ENCODE data around the gene PCDHGA11.
"Not testable (repeated sequence)": the region's sequence is repeated elsewhere in the genome, so short reads cannot be mapped to it uniquely, and the experiment has no call there.

PCDHGA11 gene

GRCh38 chr5:141399555-141400258, 21.1 kb upstream of the PCDHGA11 start:
- no peak for DNase-seq

DNA sequence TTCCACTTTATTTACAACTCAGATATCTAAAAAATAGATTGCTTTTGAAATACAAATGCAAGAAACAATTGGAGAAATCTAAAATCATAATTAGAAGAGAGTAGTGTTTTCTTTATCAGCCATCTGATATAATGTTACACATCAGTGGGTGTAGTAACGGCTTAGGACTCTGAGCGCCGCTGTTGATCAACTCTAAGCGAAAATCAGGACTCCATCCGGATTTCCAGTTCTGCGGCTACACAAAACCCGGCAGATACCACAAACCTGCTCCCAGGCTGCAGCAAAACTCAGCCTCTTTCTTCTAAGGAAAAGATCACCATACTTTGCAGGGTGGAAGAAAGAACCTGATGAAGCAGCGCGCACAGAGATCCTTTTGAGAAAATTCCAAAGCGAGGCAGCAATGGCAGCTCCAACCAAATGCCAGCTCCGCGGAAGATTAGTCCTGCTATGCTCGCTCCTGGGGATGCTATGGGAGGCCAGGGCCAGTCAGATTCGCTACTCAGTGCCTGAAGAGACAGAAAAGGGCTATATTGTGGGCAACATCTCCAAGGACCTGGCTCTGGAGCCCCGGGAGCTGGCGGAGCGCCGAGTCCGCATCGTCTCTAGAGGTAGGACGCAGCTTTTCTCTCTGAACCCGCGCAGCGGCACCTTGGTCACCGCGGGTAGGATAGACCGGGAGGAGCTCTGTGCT, 18.2 kb upstream of the PCDHGA11 start, which contains the start of gene PCDHGA9:
Gene PCDHGA9 (plus strand): TSS at position 226 of the 691 bp plus-strand sequence. CDS start 175 bp downstream, at position 401.
- no peak for DNase-seq

DNA sequence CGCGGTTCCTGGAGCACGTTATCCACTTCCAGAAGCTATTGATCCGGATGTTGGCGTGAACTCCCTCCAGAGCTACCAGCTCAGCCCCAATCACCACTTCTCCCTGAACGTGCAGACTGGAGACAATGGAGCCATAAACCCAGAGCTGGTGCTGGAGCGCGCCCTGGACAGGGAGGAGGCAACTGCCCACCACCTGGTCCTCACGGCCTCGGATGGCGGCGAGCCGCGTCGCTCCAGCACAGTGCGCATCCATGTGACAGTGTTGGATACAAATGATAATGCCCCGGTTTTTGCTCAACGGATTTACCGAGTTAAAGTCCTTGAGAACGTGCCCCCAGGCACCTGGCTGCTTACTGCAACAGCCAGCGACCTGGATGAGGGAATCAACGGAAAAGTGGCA, 17.5 kb upstream of the PCDHGA11 start:
- DNase-seq, result no peak

DNA sequence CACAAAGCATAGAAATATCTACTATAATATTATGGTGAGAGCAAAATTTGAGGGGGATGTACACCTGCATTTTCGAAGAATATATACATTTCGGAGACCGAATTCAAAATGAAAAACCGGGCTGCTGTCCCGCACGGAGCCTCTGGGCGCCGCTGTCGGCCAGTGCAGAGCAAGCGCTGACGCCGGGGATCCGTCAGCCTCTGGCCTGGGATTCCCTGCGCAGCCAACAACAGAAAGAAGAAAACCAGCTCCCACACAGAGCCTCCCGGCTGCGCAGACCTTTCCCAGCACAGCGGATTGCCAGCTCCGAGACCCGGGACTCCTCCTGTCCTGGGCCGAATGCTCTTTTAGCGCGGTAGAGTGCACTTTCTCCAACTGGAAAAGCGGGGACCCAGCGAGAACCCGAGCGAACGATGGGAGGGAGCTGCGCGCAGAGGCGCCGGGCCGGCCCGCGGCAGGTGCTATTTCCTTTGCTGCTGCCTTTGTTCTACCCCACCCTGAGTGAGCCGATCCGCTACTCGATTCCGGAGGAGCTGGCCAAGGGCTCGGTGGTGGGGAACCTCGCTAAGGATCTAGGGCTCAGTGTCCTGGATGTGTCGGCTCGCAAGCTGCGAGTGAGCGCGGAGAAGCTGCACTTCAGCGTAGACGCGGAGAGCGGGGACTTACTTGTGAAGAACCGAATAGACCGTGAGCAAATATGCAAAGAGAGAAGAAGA, 12.9 kb upstream of the PCDHGA11 start, which contains the start of gene PCDHGB6:
Gene PCDHGB6 (plus strand): TSS at position 232 of the 716 bp plus-strand sequence. CDS start 182 bp downstream, at position 414.
- not testable (repeated sequence) for DNase-seq

GRCh38 chr5:141409598-141410306, 11.1 kb upstream of the PCDHGA11 start:
- DNase-seq, result no peak

DNA sequence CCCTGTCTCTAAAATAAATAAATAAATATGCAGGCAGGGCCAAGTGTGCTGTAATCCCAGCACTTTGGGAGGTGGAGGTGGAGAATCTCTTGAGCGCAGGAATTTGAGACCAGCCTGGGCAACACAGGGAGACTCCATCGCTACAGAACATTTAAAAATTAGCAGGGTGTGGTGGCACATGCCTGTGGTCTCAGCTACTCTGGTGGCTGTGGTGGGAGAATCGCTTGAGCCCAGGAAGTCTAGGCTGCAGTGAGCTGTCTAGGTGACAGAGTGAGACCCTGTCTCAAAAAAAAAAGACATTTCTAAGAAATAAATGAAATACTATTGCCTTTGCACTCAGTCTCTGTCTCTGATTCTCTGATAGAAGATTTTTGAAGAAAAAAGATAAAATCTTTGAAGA, 9.3 kb upstream of the PCDHGA11 start:
- DNase-seq, result no peak

- DNase-seq, result no peak
Observed at GRCh38 chr5:141412854-141413539, 7.9 kb upstream of the PCDHGA11 start, which contains the start of gene PCDHGA10. Gene PCDHGA10, plus strand, starts transcription at chr5:141412987. Its CDS starts 189 bp downstream, at chr5:141413176.

- DNase-seq, result no peak
Observed at GRCh38 chr5:141413540-141414069, 7.2 kb upstream of the PCDHGA11 start.

- not testable (repeated sequence) for DNase-seq
Observed at GRCh38 chr5:141414548-141415274, 6.1 kb upstream of the PCDHGA11 start.

- not testable (repeated sequence) for DNase-seq
Observed at GRCh38 chr5:141415275-141415618, 5.6 kb upstream of the PCDHGA11 start.

- not testable (repeated sequence) for DNase-seq
Observed at GRCh38 chr5:141417494-141418172, 3.2 kb upstream of the PCDHGA11 start, which contains the start of gene PCDHGB7. Gene PCDHGB7, plus strand, starts transcription at chr5:141417677. Its CDS starts 183 bp downstream, at chr5:141417860.

- DNase-seq, result no peak
Observed at GRCh38 chr5:141419074-141419880, 1.6 kb upstream of the PCDHGA11 start.

GRCh38 chr5:141421489-141421855, 621 bp downstream of the PCDHGA11 start:
- no peak for DNase-seq

GRCh38 chr5:141422742-141423291, 2.0 kb downstream of the PCDHGA11 start:
- no peak for DNase-seq

GRCh38 chr5:141427783-141428426, 7.1 kb downstream of the PCDHGA11 start:
- DNase-seq, result no peak

GRCh38 chr5:141430332-141431113, 9.7 kb downstream of the PCDHGA11 start, which contains the start of gene PCDHGA12:
Gene PCDHGA12, plus strand, starts transcription at chr5:141430507. Its CDS starts 253 bp downstream, at chr5:141430760.
- DNase-seq, result no peak

- no peak for DNase-seq
Observed at GRCh38 chr5:141431286-141431685, 10.4 kb downstream of the PCDHGA11 start.

DNA sequence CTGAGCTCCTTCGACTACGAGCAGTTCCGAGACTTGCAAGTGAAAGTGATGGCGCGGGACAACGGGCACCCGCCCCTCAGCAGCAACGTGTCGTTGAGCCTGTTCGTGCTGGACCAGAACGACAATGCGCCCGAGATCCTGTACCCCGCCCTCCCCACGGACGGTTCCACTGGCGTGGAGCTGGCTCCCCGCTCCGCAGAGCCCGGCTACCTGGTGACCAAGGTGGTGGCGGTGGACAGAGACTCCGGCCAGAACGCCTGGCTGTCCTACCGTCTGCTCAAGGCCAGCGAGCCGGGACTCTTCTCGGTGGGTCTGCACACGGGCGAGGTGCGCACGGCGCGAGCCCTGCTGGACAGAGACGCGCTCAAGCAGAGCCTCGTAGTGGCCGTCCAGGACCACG, 11.5 kb downstream of the PCDHGA11 start:
- DNase-seq, result not testable (repeated sequence)
